Retina (tissue), 1 donor: Measurements from ENCODE around the gene CNTN6.

Source experiments
- DNase-seq: peaks from one replicate; pipeline ENCODE4 v3.0.0-alpha.2; 2016

Gene CNTN6

DNA sequence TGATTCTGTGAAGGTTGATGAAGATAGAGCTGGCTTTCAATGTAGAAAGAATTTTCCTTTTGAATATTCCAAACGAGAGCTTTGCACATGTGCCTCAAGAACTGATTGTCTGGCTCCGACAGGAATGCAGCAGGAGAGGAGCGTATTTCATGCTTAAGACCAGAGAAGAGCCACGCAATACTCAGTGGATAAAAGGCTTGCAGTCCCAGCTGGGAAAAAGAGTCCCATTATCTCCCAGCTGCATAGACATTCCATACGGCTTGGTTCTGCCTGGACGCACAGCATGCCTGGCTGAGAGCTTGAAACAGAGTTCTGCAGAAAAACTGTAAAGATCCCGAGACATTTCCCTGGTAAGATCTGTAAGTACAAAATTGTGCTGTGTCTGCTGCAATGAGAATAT, at the start of gene CNTN6:
TSS of gene CNTN6 (plus strand) at position 254 of the 400 bp plus-strand sequence. CDS start 54,985 bp downstream, outside the sequence.
- DNase-seq: peak; percentile 78

DNA sequence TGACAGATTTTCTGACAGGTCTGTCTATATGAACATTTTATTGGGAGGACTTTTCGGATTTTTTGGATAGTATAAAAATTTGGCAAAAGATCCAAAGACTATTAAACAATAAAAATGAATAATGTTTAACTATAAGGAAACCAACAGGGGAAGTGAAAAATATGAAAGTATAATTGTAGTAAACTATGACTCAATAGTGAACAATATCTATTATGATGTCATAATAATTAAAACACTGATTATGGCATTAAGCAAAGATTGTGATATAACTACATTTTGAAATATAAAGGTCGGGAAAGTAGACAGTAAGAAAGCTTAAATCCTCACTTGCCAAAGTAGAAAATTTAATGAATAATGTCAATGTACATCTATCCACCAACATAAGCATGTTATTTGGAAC, 44.3 kb upstream of the CNTN6 start:
- no peak for DNase-seq

DNA sequence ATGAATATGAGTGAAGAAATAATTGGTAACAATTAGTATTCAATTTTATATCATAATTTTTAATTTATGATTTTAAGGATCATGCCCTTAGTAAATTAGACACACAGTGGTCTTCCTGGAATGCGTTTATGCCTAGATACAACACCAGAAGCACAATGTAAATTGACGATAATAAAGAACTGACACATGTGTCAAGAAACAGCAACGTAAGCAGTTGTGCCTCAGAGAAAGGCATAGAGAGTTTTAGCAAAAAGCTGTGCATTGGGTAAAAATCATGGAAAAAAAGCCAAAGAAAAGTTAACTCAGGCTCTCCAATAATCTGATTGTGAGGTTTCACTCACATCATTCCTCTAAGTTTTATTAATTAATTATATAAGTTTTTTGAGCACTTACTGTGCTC, 37.0 kb upstream of the CNTN6 start:
- DNase-seq: no peak

DNA sequence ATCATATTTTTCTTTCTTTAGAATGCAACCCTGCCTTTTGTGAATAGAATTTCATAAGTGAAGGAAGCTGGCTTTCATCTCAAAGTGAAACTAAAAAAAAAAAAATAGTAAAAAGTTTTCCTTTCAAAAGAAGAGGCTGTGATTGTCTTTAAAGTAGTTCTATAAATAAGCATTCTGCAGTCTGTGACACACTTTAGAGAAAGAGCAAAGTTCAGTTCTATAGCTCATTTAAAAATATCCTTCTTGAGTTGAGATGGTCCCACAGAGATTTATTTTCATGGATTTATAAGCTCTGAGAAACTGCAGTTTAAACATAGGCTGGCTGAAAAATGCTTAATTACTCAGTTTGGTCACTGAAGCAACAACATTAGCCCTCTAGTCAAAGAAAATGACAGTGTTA, 36.1 kb upstream of the CNTN6 start:
- no peak for DNase-seq

DNA sequence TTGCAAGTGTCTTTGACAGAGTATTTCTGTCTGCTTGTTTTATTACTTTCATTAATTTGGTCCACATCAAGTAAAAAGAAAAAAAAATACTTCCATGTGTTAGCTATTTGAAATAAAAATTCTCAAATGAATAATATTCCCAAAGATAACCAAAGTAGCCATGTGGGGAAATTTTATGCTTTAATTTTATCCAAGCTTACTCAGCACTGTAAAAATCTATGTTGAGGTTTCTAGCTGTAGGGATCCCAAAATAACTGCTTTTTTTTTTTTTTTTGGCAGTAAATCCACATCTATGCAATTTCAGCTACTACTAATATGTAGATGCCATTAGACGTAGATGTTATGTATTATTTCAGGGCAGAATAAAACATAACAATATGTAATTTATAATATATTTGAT, 35.4 kb upstream of the CNTN6 start:
- no peak for DNase-seq

DNA sequence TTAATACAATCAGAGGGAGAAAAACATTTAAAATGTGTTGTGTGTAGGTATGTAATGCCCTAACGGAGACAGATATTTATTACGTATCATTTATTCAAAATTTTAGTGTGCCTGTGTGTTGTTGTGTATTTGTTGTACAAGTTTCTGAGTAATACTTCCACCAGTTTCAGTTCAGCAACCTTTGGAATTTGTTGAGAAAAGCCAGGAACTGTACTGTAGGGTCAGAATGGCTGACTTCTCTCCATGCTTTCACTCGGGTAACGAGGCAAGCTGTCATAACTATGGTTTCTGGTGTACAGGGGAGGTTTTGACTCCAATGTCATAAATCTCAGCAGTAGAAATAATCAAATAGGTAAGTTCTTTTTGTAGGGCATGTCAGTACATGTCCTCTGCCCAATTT, 23.8 kb upstream of the CNTN6 start:
- no peak for DNase-seq

DNA sequence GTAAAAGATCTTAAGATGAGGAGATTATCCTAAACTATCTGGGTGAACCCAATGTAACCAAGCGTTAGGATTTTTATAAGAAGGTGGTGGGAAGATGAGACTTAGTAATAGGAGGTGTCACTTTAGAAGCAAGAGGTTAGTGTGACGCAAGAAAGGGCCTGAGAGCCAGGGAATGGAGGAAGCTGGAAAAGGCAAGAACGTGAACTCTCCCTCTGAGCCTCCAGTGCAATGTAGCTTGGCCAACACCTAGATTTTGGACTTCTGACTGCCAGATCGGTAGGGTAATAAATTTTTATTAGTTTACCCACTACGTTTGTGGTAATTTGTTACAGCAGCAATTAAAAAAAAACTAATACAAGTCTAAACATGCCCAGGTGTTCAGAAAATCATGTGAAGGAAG, 20.8 kb upstream of the CNTN6 start:
- DNase-seq: no peak

DNA sequence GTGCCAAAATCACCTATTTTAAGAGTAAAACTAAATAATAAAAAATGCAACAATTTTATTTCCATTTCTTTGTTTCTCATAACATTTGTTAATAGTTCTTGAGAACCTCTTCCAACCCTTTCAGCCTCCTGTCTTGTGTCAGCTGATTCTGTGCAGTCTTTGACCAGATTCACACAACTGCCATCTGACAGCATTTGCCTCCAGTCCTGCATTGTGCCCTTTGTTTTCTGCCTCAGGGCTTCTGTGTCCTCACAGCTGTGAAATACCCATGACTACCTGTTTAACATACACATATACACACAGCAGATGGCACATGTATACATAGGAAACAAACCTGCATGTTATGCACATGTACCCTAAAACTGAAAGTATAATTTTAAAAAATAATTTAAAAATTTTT, 13.2 kb upstream of the CNTN6 start:
- no peak for DNase-seq

DNA sequence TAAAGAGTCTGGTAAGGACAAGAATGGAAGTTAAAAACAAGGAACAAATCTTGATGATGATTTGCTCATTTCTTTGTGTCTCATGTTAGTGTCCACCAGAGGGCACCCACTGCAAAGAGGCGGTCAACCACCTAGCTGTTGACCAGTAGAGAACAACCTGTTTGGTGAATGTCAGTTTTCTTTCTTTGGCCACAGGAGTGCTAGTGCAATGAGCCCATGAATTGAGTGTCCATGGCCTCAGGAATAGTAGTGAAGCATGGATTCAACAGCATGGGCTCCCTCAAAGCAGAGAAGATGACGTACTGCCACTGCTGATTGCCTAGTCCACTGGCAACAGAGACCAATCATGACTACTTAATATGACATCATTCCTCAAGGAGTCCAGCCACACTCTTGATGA, 10.7 kb upstream of the CNTN6 start:
- DNase-seq: peak; percentile 59

DNA sequence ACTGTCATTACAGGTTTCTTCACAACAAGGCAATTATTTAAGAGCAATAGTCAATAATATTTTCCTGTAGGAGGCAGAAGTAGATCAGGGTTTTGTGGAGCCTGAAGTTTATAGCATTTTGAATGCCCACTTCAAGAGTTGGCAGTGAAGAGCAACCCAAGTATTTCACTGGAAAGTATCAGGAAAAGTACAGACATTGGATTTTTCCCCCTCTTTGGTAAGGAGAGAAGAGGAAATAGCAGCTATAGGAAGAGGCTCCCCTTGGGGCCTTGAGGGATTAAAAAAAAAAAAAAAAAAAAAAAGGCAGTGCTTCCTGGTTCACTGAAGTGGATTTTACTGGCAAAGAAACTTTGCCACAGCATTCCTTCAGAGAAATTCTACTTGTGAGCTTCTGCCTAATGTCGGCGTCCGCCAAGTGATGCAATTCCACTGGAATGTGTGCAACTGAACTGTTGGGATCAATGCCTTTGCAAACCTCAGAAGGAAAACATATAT, 5.7 kb upstream of the CNTN6 start:
- DNase-seq: peak; percentile 32

DNA sequence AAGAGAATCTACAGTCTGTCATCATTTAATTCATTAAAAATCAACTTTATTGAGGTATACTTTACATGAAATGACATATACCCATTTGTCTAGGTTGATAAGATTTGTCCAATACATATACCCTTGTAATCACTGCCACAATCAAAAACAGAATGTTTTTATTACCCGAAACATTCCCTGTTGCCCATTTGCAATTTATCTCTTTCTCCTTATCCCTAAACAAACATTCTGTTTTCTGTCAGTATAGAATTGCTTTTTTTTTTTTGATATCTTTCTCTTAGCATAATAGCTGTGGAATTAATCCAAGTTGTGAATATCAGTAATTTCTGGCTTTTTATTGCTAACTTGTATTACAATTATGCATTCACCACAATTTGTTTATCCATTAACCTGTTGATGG, 4.3 kb upstream of the CNTN6 start:
- DNase-seq: no peak

DNA sequence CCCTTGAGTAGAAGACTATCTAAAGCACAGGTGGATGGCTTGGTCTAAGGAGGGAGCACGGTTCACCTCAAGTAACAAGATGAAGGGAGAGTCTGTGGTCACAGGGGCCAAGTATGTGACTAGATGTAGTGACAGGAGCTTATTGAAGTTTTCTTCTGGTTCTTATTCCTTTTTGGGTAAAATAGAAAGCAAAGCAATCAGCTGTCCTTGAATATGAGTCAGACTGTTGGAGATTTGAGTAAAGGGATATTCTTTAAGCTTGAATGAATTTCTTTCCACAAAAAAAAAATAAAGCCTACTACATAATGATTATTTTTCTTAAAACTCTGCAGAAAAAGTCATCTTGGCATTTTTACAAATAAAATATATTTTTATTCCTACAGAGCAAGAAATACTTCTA, 1.5 kb upstream of the CNTN6 start:
- DNase-seq: no peak

DNA sequence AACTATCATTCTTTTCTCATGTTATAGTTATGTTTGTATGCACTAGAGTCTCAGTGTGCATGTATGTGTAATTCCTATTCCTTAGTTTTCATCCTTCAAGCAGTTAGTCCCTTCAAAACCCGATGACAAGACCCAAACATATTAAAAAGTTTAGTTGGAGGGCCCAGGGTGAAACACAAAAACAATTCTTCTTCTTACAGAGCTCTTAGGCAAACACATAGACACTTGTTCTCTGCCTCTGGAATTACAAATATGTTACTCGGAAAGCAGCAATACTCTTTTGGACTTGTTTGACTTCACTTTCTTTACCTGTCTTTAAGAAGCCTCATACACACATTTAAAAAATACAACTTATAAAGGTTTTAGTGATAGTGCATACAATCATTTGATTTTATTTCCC, 763 bp upstream of the CNTN6 start:
- DNase-seq: peak; percentile 38

DNA sequence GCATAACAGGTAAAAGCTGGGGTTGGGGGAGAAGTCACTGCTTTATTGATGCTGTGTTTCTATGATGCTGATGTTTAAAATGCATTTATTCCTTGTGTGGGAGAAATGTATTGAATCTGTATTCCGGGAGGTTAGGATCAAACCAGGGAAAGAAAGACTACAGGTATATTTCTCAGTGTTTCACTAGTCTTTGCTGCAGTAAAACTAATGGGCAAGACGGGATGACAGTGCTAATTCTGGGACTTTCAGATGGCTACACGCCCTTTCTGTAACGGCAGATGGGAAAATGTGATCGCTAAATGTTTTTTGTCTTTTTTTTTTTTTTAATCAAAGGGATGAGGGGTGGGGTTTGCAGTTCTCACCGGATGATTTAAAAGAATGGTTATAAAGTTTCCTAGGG, 393 bp downstream of the CNTN6 start:
- DNase-seq: no peak

DNA sequence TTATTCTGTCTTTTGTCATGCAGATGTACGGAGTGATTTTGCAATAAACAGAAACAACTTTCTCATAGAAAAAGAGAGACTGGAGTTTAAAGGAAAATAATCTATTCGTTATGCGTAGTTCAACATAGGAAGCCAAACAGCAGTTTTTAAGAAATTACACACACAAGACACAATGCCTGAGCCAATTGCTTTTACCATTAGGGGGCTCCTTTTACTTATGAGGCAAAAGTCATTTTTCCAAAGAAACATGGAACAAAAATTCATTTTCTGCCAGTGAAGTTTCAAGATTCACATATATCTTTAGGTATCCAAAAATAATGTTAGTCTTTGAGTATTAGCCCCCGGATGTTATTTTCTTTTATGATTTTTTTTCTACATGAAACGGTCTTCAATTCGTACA, 10.7 kb downstream of the CNTN6 start:
- no peak for DNase-seq

DNA sequence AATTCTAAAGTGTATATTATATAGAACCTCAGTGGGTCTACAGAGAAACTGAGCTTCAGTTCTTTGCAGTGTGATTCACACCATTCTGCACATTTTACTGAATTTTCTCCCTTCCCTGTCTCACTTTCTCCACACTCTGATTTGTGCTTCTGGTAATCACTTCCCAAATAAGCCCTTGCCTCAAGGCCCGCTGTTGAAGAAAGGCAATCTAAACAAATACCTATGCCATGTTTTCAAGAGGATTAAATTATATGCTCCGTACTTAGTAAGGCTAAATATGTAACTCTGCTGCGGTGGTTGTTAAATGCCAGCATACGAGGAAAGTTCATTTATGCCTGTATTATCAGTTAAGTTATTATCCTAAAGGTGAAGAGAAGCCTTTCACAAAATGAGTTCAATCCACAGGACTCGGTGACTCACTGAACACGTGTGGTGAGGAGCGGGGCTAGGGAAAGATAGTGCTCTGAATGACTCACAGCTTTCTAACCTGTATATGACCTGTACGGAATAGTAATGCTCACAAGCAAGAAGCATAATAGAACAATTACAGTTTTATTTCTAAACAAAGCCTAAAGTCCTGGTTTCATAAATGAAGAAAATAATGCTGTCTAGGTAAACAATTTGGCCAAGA, 25.1 kb downstream of the CNTN6 start:
- no peak for DNase-seq

DNA sequence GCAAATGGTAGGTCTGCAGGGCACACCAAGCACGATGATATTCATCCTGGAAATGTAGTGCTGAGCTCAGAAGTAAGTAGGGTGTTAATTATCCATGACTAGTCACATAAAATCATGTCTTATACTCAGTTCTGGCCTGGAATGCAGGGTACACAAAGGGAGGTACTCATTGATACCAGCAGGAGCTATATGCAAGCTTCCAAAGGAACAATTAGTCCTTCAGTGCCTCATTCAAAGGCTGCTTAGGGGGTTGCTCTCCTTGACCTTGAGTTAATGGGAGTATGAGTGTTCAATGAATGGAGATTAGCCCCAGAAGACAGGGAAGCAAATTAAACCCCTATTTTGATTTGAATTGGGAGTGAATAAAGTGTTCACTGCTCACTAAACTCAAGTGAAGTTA, 38.3 kb downstream of the CNTN6 start:
- peak; percentile 12 for DNase-seq

DNA sequence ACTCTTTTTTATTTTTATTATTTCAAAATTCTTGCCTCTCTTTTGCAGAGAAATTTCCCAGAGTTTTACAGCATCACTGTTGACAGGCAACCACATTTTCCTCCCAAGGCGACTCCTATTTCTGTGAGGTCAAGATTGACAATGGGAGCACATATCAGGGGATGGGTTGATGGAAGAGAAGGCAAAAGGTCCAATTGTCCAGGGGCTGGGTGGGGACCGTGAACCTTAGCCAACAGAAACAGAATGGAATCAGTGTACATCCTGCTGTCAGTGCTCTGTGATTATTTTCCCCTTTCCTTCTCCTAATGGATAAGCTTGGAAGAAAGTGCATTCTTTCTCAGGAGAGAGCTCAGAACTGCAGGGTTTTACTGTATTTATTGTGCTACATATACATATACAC, 42.4 kb downstream of the CNTN6 start:
- DNase-seq: no peak

DNA sequence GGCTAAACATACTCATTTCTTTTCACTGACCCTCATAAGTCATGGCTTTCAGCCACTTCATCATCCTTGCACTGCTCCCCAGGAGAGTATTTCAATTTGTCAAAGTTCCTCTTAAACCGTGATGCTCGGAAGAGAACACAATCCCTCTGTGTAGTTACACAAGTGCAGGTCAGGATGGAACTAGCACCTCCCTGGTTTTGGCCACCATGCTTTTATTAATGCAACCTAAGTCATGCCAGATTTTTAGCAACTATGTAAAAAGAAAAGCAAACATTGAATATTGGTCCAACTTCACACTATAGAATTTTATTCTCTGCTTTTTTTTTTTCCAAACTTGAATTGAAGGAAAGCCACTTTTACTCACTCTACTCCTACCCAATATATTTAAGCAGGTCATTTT, 45.2 kb downstream of the CNTN6 start:
- DNase-seq: no peak

DNA sequence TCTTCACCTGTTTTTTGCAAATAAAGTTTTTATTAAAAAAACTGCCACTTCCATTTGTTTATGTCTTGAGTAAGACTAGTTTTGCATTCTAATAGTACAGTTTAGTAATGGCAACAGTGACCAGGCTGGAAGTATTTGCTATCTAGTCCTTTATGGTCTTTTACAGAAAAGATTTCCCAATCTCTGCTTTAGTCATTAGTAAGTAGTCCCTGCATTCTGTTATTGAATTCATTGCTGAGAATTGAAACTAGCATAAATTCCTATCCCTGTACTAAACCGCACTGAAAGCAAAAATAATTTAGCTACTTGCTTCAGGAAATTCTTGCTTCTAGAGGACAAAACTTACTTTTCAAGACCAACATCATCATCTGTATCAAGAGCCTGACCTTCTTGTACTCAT, 46.2 kb downstream of the CNTN6 start:
- no peak for DNase-seq

DNA sequence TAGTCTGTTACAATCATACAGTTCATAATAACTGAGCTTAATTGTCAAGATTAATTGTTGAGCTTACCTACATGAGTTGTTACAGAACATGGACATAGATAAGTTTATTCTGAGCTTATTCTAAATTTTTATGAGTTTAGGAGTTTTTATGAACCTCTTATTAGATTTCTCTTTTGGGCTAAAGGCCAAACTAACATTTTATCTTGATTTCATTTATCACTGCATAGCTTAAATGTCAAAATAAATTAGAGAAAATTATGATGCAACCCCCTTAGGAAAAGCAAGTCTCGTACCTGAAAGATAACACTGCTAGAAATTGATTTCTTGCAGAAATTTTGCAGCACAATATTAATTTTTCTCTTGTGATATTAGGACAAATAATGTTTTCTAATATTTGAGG, 54.5 kb downstream of the CNTN6 start:
- no peak for DNase-seq

DNA sequence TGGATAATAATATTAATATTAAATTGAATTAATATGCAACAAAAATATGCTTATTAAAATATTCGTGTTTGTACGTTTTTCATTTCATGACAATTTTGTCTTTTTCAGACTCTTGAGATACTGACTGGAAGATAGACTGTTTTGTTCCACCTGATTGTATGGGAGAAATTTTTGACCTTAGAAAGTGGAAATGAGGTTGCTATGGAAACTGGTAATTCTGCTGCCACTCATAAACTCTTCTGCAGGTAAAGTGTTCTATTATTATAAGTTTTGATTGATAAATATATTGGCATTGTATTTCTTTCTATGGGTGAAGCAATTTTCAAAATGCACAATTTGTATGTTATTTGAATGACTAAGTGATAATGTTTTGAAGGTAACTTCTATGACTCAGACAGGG, 55.0 kb downstream of the CNTN6 start:
- no peak for DNase-seq

DNA sequence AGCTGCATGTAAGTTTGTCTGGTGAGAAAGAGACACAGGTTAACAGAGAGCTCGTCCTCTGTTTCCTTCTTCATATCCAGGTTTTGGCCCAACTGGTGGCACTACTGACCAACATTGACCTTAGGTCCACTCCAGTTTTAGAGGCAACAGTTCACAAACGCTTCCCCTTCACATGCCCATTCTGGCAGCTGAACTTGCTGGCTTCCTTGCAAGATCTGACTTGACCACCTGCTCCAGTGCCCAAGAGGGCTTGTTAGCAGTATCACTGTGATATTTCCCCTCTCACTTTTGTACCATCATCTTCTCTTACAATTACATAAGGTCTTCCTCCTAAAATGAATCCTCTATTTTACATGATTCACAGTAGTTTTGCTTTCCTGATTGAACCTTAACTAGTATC, 71.3 kb downstream of the CNTN6 start:
- DNase-seq: no peak

DNA sequence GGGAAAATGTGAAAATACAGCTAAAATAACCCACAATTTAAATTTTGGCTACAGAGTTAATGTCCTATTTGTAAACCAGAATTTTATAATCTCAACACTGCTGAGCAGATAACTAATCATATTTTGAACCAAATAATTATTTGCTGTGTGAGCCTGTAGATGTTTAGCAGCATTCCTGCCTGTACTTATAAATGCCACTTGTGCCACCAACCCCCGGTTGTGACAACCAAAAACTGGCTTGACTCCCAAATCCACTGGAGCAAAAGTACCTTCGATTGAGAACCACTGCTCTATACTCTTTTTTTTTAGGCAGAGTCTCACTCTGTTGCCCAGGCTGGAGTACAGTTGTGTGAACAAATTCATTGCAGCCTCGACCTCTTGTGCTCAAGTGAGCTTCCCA, 78.5 kb downstream of the CNTN6 start:
- no peak for DNase-seq

DNA sequence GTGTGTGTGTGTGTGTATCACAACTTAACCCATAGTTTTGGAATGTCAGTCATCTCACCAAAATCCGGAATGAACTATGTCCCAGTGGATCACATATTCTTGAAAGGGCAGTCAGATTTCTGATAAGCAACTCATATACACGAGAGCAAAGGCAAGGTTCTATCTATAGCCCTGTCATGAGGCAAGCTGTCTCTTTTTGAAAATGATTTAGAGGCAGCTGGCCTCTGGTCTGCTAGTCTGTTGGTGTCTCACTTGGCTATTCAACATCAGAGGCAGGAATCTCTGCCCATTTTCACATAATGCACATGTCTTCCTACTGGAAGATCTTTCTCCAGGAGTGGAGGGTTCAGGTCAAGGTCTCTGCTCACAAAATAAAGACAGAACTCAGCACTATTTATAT, 79.8 kb downstream of the CNTN6 start:
- DNase-seq: no peak

DNA sequence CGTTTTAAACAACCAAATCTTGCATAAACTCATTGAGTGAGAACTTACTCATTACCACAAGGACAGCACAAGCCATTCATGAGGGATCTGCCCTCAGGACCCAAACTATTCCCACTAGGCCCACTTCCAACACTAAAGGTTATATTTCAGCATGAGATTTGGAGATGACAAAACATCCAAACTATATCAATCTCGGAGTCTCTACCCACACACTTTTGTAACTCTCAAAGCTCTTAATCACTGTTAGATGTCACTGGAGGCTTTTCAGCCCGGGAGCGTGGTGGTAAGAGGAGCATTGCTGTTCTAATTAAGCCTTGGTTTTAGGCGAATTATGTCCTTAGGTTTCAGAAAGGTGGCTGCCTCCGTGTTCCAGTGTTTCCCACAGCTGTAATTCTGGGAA, 86.3 kb downstream of the CNTN6 start:
- DNase-seq: no peak
